ENCODE data around the gene C13orf46. TPM values are rescaled to one million over a fixed set of nuclear protein-coding genes. Genes with fewer than 3 reads are reported as not detected.

C13orf46 gene
- total and polyA plus RNA-seq, 10 of the 15 experiments (the other 5 are each of a cell fraction or from before 2014, with no cell fraction given), result 0.01 to 0.18 (median 0.09) TPM; not detected in 6

DNA sequence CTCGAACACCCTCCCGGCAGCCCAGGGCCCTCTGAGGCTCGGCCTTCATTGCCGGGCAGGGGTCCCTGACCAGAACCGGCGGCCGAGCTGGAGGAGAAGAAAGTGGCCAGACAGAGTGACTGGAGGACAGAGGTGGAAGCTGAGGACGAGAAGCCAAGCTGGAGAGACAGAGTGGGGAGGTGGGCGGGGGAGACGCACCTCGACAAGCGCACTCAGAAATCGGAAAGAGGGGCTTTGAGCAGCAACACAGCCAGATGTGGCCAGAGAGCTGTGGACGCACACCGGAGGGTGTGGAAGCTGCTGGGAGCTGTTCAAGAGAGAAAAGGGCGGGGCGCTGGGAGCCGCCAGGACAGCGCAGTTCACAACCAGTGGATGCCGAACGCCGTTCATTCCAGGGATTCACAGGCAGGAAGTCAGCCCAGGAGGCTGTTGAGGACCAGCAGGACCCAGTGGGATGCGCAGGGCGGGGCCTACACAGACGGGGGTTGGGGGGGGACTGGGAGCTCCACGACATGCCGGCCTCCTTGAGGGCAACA is 28.2 kb upstream of the C13orf46 start:
- H3K27me3 ChIP-seq (replicated peaks in 1 of 2; ENCODE audit: control insufficient read depth in 2 of 2, insufficient read depth in 2 of 2, low read length in 1 of 2), result no peaks in the 10 kb centered on the region
- no peak overlapping the region for H2AFZ ChIP-seq (ENCODE audit: control insufficient read depth, low read depth, low read length)
- ChIA-PET CTCF (no interaction called here), SMC1A (ENCODE audit: uncharacterized antibody, unreplicated experiment) (no interaction called here), POLR2A (no interaction called here), RAD21 (ENCODE audit: unreplicated experiment) (no interaction called here)
- no peak overlapping the region for H3K9ac ChIP-seq (ENCODE audit: control insufficient read depth, insufficient read depth, low read length)
- no peak overlapping the region for H3K4me3 ChIP-seq
- ATAC-seq, result no peak; the same call in 2 of the 3 replicates
- H3K4me2 ChIP-seq (ENCODE audit: control insufficient read depth, insufficient read depth), result no peak overlapping the region
- no peak for FAIRE-seq
- H3K4me1 ChIP-seq (ENCODE audit: control insufficient read depth, insufficient read depth, low read length), result no peaks in the 10 kb centered on the region
- no TSS peak for BruUV-seq (replicated peaks)
- in situ Hi-C loops (cut with MboI), result no loop called here
- no peaks in the 10 kb centered on the region; a peak in 1 of 4 replicates for H3K36me3 ChIP-seq (ENCODE audit: control insufficient read depth in 2 of 2, insufficient read depth in 2 of 2, low read length in 1 of 2)
- no peak for DNase-seq (ENCODE audit: low read depth, low spot score)
- no peaks in the 10 kb centered on the region for H3K9me3 ChIP-seq (replicated peaks; ENCODE audit: control insufficient read depth, insufficient read depth, low read length)
- H4K20me1 ChIP-seq (ENCODE audit: control insufficient read depth, insufficient read depth), result no peaks in the 10 kb centered on the region
- no peaks in the 10 kb centered on the region for H3K79me2 ChIP-seq (ENCODE audit: control insufficient read depth, insufficient read depth, low read length)
- no peak overlapping the region for H3K27ac ChIP-seq (ENCODE audit: control insufficient read depth, insufficient read depth)
- WGBS (ENCODE audit: insufficient coverage, insufficient replicate concordance, low lambda C conversion rate, missing lambda C conversion rate), result 90% methylated on average over 23 of the region's 27 CpGs
- intact Hi-C loops (cut with micrococcal nuclease; ENCODE audit: unreplicated experiment), result no loop called here
- TF ChIP-seq CEBPB (IDR thresholded peaks at IDR 0.05; ENCODE audit: borderline replicate concordance in 1 of 2, low read depth in 2 of 2, low read length in 2 of 2), result no peak
- TF ChIP-seq, protein P1, sequence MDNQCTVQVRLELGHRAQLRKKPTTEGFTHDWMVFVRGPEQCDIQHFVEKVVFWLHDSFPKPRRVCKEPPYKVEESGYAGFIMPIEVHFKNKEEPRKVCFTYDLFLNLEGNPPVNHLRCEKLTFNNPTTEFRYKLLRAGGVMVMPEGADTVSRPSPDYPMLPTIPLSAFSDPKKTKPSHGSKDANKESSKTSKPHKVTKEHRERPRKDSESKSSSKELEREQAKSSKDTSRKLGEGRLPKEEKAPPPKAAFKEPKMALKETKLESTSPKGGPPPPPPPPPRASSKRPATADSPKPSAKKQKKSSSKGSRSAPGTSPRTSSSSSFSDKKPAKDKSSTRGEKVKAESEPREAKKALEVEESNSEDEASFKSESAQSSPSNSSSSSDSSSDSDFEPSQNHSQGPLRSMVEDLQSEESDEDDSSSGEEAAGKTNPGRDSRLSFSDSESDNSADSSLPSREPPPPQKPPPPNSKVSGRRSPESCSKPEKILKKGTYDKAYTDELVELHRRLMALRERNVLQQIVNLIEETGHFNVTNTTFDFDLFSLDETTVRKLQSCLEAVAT (IDR thresholded peaks at IDR 0.05), result no peak
- TF ChIP-seq, protein P2, sequence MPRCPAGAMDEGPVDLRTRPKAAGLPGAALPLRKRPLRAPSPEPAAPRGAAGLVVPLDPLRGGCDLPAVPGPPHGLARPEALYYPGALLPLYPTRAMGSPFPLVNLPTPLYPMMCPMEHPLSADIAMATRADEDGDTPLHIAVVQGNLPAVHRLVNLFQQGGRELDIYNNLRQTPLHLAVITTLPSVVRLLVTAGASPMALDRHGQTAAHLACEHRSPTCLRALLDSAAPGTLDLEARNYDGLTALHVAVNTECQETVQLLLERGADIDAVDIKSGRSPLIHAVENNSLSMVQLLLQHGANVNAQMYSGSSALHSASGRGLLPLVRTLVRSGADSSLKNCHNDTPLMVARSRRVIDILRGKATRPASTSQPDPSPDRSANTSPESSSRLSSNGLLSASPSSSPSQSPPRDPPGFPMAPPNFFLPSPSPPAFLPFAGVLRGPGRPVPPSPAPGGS (IDR thresholded peaks at IDR 0.05; ENCODE audit: borderline replicate concordance, insufficient read depth, low read depth, low read length, poor library complexity, severe bottlenecking), result no peak
- TF ChIP-seq POLR2AphosphoS5 (IDR thresholded peaks at IDR 0.05; ENCODE audit: low read length), result no peak
- no peak for TF ChIP-seq CHD4 (IDR thresholded peaks at IDR 0.05)
- no peak for TF ChIP-seq EGR1 (IDR thresholded peaks at IDR 0.05; ENCODE audit: borderline replicate concordance in 1 of 2, low read depth in 2 of 2, low read length in 2 of 2)
- no peak for TF ChIP-seq SUPT20H (IDR thresholded peaks at IDR 0.05; ENCODE audit: borderline replicate concordance, control insufficient read depth, low read depth, low read length)
- TF ChIP-seq GABPA (IDR thresholded peaks at IDR 0.05; ENCODE audit: low read depth), result no peak
- TF ChIP-seq SUZ12 (IDR thresholded peaks at IDR 0.05; ENCODE audit: unreplicated experiment), result no peak
- no peak for TF ChIP-seq ZNF207 (IDR thresholded peaks at IDR 0.05; ENCODE audit: borderline replicate concordance)
- TF ChIP-seq, protein P3, sequence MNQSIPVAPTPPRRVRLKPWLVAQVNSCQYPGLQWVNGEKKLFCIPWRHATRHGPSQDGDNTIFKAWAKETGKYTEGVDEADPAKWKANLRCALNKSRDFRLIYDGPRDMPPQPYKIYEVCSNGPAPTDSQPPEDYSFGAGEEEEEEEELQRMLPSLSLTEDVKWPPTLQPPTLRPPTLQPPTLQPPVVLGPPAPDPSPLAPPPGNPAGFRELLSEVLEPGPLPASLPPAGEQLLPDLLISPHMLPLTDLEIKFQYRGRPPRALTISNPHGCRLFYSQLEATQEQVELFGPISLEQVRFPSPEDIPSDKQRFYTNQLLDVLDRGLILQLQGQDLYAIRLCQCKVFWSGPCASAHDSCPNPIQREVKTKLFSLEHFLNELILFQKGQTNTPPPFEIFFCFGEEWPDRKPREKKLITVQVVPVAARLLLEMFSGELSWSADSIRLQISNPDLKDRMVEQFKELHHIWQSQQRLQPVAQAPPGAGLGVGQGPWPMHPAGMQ (IDR thresholded peaks at IDR 0.05; ENCODE audit: borderline replicate concordance), result no peak
- TF ChIP-seq YY1 (IDR thresholded peaks at IDR 0.05; ENCODE audit: low read depth, low read length), result no peak
- no peak for TF ChIP-seq RAD51 (IDR thresholded peaks at IDR 0.05)
- TF ChIP-seq, protein P4, sequence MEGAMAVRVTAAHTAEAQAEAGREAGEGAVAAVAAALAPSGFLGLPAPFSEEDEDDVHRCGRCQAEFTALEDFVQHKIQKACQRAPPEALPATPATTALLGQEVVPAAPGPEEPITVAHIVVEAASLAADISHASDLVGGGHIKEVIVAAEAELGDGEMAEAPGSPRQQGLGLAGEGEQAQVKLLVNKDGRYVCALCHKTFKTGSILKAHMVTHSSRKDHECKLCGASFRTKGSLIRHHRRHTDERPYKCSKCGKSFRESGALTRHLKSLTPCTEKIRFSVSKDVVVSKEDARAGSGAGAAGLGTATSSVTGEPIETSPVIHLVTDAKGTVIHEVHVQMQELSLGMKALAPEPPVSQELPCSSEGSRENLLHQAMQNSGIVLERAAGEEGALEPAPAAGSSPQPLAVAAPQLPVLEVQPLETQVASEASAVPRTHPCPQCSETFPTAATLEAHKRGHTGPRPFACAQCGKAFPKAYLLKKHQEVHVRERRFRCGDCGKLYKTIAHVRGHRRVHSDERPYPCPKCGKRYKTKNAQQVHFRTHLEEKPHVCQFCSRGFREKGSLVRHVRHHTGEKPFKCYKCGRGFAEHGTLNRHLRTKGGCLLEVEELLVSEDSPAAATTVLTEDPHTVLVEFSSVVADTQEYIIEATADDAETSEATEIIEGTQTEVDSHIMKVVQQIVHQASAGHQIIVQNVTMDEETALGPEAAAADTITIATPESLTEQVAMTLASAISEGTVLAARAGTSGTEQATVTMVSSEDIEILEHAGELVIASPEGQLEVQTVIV (IDR thresholded peaks at IDR 0.05; ENCODE audit: borderline replicate concordance, partially characterized antibody), result no peak
- no peak for TF ChIP-seq ZNF24 (IDR thresholded peaks at IDR 0.05)
- TF ChIP-seq BRCA1 (IDR thresholded peaks at IDR 0.05; ENCODE audit: low read depth, low read length), result no peak
- no peak for TF ChIP-seq MXI1 (IDR thresholded peaks at IDR 0.05; ENCODE audit: low read depth, low read length)
